B cell (primary cell): ENCODE measurements around the gene DLAT. TPM values are rescaled to one million over a fixed set of nuclear protein-coding genes. Genes with fewer than 3 reads are reported as not detected.

Experiments
- ATAC-seq: fragments of 200-7000 bp; cut with Tn5 transposase; one replicate; pipeline ENCODE4 v1.10.0; 2021; ENCODE audit warnings: low read depth, mild to moderate bottlenecking, moderate number of reproducible peaks, moderate library complexity
- CTCF ChIA-PET: fragments of 350-600 bp; sonication (Branson Sonifier 250); formaldehyde crosslinking; loops from one replicate; lab custom pipeline; 2021; ENCODE audit warnings: antibody characterized with exemption, inconsistent platforms; lab: Charles Lee
- POLR2A ChIA-PET: fragments of 350-600 bp; sonication (Branson Sonifier 250); formaldehyde crosslinking; loops from one replicate; lab custom pipeline; 2021; ENCODE audit warnings: antibody characterized with exemption; lab: Charles Lee
- DNase-seq: peaks from one replicate; pipeline ENCODE4 v3.0.0; 2013
- H2AFZ ChIP-seq: 2 replicates; pipeline ENCODE4 v1.6.1; 2012; ENCODE audit warnings: mild to moderate bottlenecking, low read depth, low read length; ENCODE audit not compliant: insufficient read depth, poor library complexity, severe bottlenecking
- H3K27ac ChIP-seq, 2 donors: 1 replicate in 1 of 2; 2 replicates in 1 of 2; pipeline ENCODE4 v1.5.1; 2012 to 2013; ENCODE audit warnings: low read length in 2 of 2, mild to moderate bottlenecking in 2 of 2, moderate library complexity in 1 of 2
- H3K27me3 ChIP-seq, 4 experiments: fragments of 200-600 bp in 1 of 4; sonication (generic) in 1 of 4; replicated peaks in 1 of 4; 1 replicate in 2 of 4; 2 replicates in 2 of 4; pipeline versions ENCODE4 v1.6.1 to v1.7.0; 2013 to 2016; ENCODE audit warnings: low read length in 3 of 4, mild to moderate bottlenecking in 2 of 4, mixed read lengths in 1 of 4, moderate library complexity in 1 of 4; ENCODE audit not compliant: insufficient read depth in 4 of 4, control insufficient read depth in 3 of 4; ENCODE audit errors: control extremely low read depth in 1 of 4
- H3K36me3 ChIP-seq, 2 experiments: replicated peaks in 1 of 2; 1 replicate in 1 of 2; 2 replicates in 1 of 2; pipeline versions ENCODE4 v1.6.1 to v1.7.1; 2013; ENCODE audit warnings: low read length in 1 of 2; ENCODE audit not compliant: insufficient read depth in 2 of 2, control insufficient read depth in 1 of 2; ENCODE audit errors: control extremely low read depth in 1 of 2, extremely low read depth in 1 of 2
- H3K4me1 ChIP-seq, 2 donors: fragments of 200-600 bp in 1 of 2; sonication (generic) in 1 of 2; 1 replicate in 1 of 2; 2 replicates in 1 of 2; pipeline versions ENCODE4 v1.5.1 to v1.6.1; 2013 to 2017; ENCODE audit warnings: low read length in 2 of 2; ENCODE audit not compliant: control insufficient read depth in 2 of 2, insufficient read depth in 2 of 2
- H3K4me2 ChIP-seq: replicated peaks from 2 replicates; pipeline ENCODE3; 2012; ENCODE audit warnings: mild to moderate bottlenecking, low read depth, low read length; ENCODE audit not compliant: poor library complexity, severe bottlenecking
- H3K4me3 ChIP-seq, 5 experiments: fragments of 200-600 bp in 1 of 5; sonication (generic) in 1 of 5; 1 replicate in 3 of 5; 2 replicates in 2 of 5; pipeline versions ENCODE4 v1.5.1 to v1.7.0; 2011 to 2016; ENCODE audit warnings: low read length in 4 of 5, mild to moderate bottlenecking in 4 of 5, low read depth in 2 of 5, control low read depth in 1 of 5, moderate library complexity in 1 of 5; ENCODE audit not compliant: insufficient read depth in 1 of 5; ENCODE audit errors: control extremely low read depth in 1 of 5, extremely low read depth in 1 of 5
- H3K79me2 ChIP-seq: fragments of 200-600 bp; sonication (generic); one replicate; pipeline ENCODE4 v1.6.0; 2016; ENCODE audit warnings: low read length; ENCODE audit not compliant: control insufficient read depth, insufficient read depth
- H3K9ac ChIP-seq: fragments of 200-600 bp; sonication (generic); 2 replicates; pipeline ENCODE4 v1.6.1; 2017; ENCODE audit warnings: mild to moderate bottlenecking, low read length, moderate library complexity
- H3K9me3 ChIP-seq, 3 donors: one replicate each; pipeline versions ENCODE4 v1.6.1 to v1.7.1; 2013; ENCODE audit warnings: low read length in 2 of 3; ENCODE audit not compliant: control insufficient read depth in 2 of 3, insufficient read depth in 1 of 3; ENCODE audit errors: control extremely low read depth in 1 of 3
- H4K20me1 ChIP-seq: 2 replicates; pipeline ENCODE4 v1.6.0; 2012; ENCODE audit warnings: mild to moderate bottlenecking, low read length; ENCODE audit not compliant: insufficient read depth, control insufficient read depth, poor library complexity, severe bottlenecking
- H3K27ac Mint-ChIP-seq: one replicate; pipeline ENCODE4 v1.8.0; 2021; ENCODE audit warnings: mixed read lengths
- H3K27me3 Mint-ChIP-seq: one replicate; pipeline ENCODE4 v1.8.0; 2021; ENCODE audit warnings: mixed read lengths
- H3K4me1 Mint-ChIP-seq: one replicate; pipeline ENCODE4 v1.8.0; 2021; ENCODE audit warnings: mixed read lengths
- H3K4me3 Mint-ChIP-seq: one replicate; pipeline ENCODE4 v1.8.0; 2021; ENCODE audit warnings: mixed read lengths
- H3K9me3 Mint-ChIP-seq: one replicate; pipeline ENCODE4 v1.8.0; 2022; ENCODE audit warnings: mixed read lengths; ENCODE audit not compliant: insufficient read depth
- EZH2 ChIP-seq: IDR thresholded peaks from 2 replicates; pipeline ENCODE4 v1.6.1; 2012; ENCODE audit warnings: borderline replicate concordance, low read depth, mild to moderate bottlenecking, moderate library complexity, low read length; ENCODE audit not compliant: insufficient read depth, poor library complexity, severe bottlenecking
- WGBS: methylation state at CpG from one replicate; pipeline ENCODE4 v1.1.5; 2013; ENCODE audit warnings: missing lambda C conversion rate; ENCODE audit not compliant: insufficient coverage; 5-methylcytosine and 5-hydroxymethylcytosine counted together
- intact Hi-C: fragments of 100-400 bp; cut with micrococcal nuclease; formaldehyde crosslinking; loops from one replicate; pipeline ENCODE4 v1.10.0; 2022
- polyA plus RNA-seq: library from polyadenylated mRNA; depleted of rRNA; stranded (reverse); fragments of >200 nt; gene quantifications from 2 replicates; pipeline ENCODE4 v1.2.3, GENCODE V29; 2012
- total RNA-seq, 2 donors: library from RNA; stranded (reverse); fragments of 120-200 nt in 1 of 2; gene quantifications; 1 replicate in 1 of 2; 2 replicates in 1 of 2; pipeline versions ENCODE4 v1.2.3 to v1.2.4, GENCODE V29; 2013 to 2022
- TF ChIP-seq, protein P1 (sequence below): fragments of 200-600 bp; IDR thresholded peaks from one replicate; pipeline ENCODE4 v1.8.0; 2022; ENCODE audit warnings: antibody characterized with exemption, mild to moderate bottlenecking

Gene DLAT
- total and polyA plus RNA-seq, 2 donors (not counting 1 experiment from before 2014, with no cell fraction given): 8.9 to 19.8 TPM

GRCh38 chr11:112029460-112029859, 4.3 kb downstream of the DLAT start:
- no peak overlapping the region for H3K4me3 ChIP-seq
- peaks cover 18% of the 10 kb centered on the region for H3K4me1 Mint-ChIP-seq
- H3K27ac ChIP-seq: no peak overlapping the region
- H3K4me3 Mint-ChIP-seq: no peak overlapping the region
- H3K27me3 Mint-ChIP-seq: no peaks in the 10 kb centered on the region
- H3K9me3 ChIP-seq: no peaks in the 10 kb centered on the region
- no peak for DNase-seq
- POLR2A ChIA-PET: no interaction called here
- H2AFZ ChIP-seq: no peak overlapping the region
- no peaks in the 10 kb centered on the region for H3K9me3 Mint-ChIP-seq
- H3K27me3 ChIP-seq: no peaks in the 10 kb centered on the region
- H3K4me2 ChIP-seq: no peak overlapping the region
- TF ChIP-seq EZH2: no peak
- TF ChIP-seq, protein P1, sequence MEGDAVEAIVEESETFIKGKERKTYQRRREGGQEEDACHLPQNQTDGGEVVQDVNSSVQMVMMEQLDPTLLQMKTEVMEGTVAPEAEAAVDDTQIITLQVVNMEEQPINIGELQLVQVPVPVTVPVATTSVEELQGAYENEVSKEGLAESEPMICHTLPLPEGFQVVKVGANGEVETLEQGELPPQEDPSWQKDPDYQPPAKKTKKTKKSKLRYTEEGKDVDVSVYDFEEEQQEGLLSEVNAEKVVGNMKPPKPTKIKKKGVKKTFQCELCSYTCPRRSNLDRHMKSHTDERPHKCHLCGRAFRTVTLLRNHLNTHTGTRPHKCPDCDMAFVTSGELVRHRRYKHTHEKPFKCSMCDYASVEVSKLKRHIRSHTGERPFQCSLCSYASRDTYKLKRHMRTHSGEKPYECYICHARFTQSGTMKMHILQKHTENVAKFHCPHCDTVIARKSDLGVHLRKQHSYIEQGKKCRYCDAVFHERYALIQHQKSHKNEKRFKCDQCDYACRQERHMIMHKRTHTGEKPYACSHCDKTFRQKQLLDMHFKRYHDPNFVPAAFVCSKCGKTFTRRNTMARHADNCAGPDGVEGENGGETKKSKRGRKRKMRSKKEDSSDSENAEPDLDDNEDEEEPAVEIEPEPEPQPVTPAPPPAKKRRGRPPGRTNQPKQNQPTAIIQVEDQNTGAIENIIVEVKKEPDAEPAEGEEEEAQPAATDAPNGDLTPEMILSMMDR: no peak
- H3K4me1 ChIP-seq: peaks cover 5 to 9% of the 10 kb centered on the region in 2 donors
- H3K9ac ChIP-seq: no peak overlapping the region
- ATAC-seq: no peak
- peaks cover 16% of the 10 kb centered on the region for H3K79me2 ChIP-seq
- CTCF ChIA-PET: no interaction called here
- peaks cover 2 to 38% of the 10 kb centered on the region in 2 experiments for H3K36me3 ChIP-seq
- no peaks in the 10 kb centered on the region for H4K20me1 ChIP-seq
- no peak overlapping the region for H3K27ac Mint-ChIP-seq
- intact Hi-C loops: loop anchor here (10.0 kb wide), 2 partner anchors 55 to 1735 kb away; partner anchors contain the start of gene RDX
- 100% methylated on average over 1 of the region's 2 CpGs for WGBS

DNA sequence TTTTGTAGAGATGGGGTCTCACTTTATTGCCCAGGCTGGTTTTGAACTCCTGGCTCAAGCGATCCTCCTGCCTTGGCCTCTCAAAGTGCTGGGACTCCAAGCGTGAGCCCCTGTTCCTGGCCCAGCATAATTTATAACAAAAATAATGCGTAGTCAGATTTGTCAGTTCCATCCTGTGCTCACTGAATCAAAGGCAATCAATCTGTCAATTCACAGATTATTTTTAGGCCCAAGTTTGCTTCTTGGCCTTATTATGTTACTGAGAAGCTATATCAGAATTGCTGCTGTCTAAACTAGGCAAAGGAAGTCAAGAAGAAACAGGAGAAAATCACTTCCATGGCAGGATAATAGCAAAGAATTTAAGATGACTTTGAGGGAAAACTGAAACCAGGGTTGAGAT, 8.7 kb downstream of the DLAT start:
- no peak for DNase-seq
- CTCF ChIA-PET: no interaction called here
- TF ChIP-seq, protein P1: no peak
- TF ChIP-seq EZH2: no peak

More for the DNA sequence above, 8.7 kb downstream of the DLAT start:
- 100% methylated on average over 2 of the region's 3 CpGs for WGBS
- H3K4me2 ChIP-seq: no peak overlapping the region
- POLR2A ChIA-PET: no interaction called here
- H4K20me1 ChIP-seq: no peaks in the 10 kb centered on the region
- H3K27ac Mint-ChIP-seq: no peak overlapping the region
- no peaks in the 10 kb centered on the region for H3K27me3 ChIP-seq
- peaks cover 6 to 43% of the 10 kb centered on the region in 2 experiments for H3K36me3 ChIP-seq
- no peaks in the 10 kb centered on the region for H3K4me1 ChIP-seq
- no peaks in the 10 kb centered on the region for H3K9me3 ChIP-seq
- no peaks in the 10 kb centered on the region for H3K27me3 Mint-ChIP-seq
- H3K79me2 ChIP-seq: no peaks in the 10 kb centered on the region
- no peaks in the 10 kb centered on the region for H3K9me3 Mint-ChIP-seq
- no peak overlapping the region for H3K4me3 Mint-ChIP-seq
- no peak overlapping the region for H3K27ac ChIP-seq
- intact Hi-C loops: no loop called here
- H3K4me3 ChIP-seq: no peak overlapping the region
- H3K4me1 Mint-ChIP-seq: no peaks in the 10 kb centered on the region
- H2AFZ ChIP-seq: no peak overlapping the region
- H3K9ac ChIP-seq: no peak overlapping the region
- no peak for ATAC-seq
